Neural cell (in vitro differentiated cells): ENCODE results near the gene GZF1. TPM values are rescaled to one million over a fixed set of nuclear protein-coding genes. Genes with fewer than 3 reads are reported as not detected.

Experiments
- H2AFZ ChIP-seq: fragments of 200-600, 300-800 bp; sonication (generic), shearing (Covaris generic); 2 replicates; pipeline ENCODE4 v1.6.0; 2014; ENCODE audit warnings: low read depth, mild to moderate bottlenecking, antibody characterized with exemption, low read length, moderate library complexity
- H3F3A ChIP-seq: fragments of 200-600 bp; shearing (Covaris generic); 2 replicates; pipeline ENCODE4 v1.6.1; 2016; ENCODE audit warnings: mild to moderate bottlenecking, moderate library complexity, mixed read lengths, antibody characterized with exemption, low read length; ENCODE audit not compliant: insufficient read depth, poor library complexity, severe bottlenecking
- H3K27ac ChIP-seq: fragments of 200-600, 300-800 bp; sonication (generic), shearing (Covaris generic); 2 replicates; pipeline ENCODE4 v1.5.1; 2014; ENCODE audit warnings: mild to moderate bottlenecking, low read length, moderate library complexity
- H3K27me3 ChIP-seq: fragments of 300-800, 200-600 bp; sonication (generic), shearing (Covaris generic); 2 replicates; pipeline ENCODE4 v1.6.0; 2014; ENCODE audit warnings: mild to moderate bottlenecking, low read depth, low read length, moderate library complexity; ENCODE audit not compliant: insufficient read depth
- H3K36me3 ChIP-seq: fragments of 300-800, 200-600 bp; sonication (generic), shearing (Covaris generic); 2 replicates; pipeline ENCODE4 v1.5.1; 2014; ENCODE audit warnings: mild to moderate bottlenecking, antibody characterized with exemption, low read length, moderate library complexity; ENCODE audit not compliant: insufficient read depth
- H3K4me2 ChIP-seq: fragments of 300-800, 200-600 bp; sonication (generic), shearing (Covaris generic); 2 replicates; pipeline ENCODE4 v1.6.0; 2014; ENCODE audit warnings: mild to moderate bottlenecking, low read length
- H3K4me3 ChIP-seq: fragments of 300-800, 200-600 bp; sonication (generic), shearing (Covaris generic); 2 replicates; pipeline ENCODE4 v1.5.1; 2014; ENCODE audit warnings: mild to moderate bottlenecking, low read length, moderate library complexity
- H3K79me2 ChIP-seq: fragments of 200-600 bp; shearing (Covaris generic); replicated peaks from 2 replicates; pipeline ENCODE4 v1.6.0; 2014; ENCODE audit warnings: mild to moderate bottlenecking, low read length, moderate library complexity; ENCODE audit not compliant: insufficient read depth
- H3K9ac ChIP-seq: fragments of 300-800, 200-600 bp; sonication (generic), shearing (Covaris generic); 2 replicates; pipeline ENCODE4 v1.6.1; 2016; ENCODE audit warnings: mild to moderate bottlenecking, low read length, mixed read lengths
- H3K9me2 ChIP-seq: fragments of 200-600 bp; shearing (Covaris generic); 2 replicates; pipeline ENCODE4 v1.6.1; 2016; ENCODE audit warnings: mild to moderate bottlenecking, low read length, mixed read lengths; ENCODE audit not compliant: insufficient read depth
- H3K9me3 ChIP-seq: fragments of 200-600, 300-800 bp; sonication (generic), shearing (Covaris generic); 2 replicates; pipeline ENCODE4 v1.6.1; 2016; ENCODE audit warnings: mild to moderate bottlenecking, mixed run types, low read length, moderate library complexity, mixed read lengths
- H4K20me1 ChIP-seq: fragments of 200-600 bp; shearing (Covaris generic); 2 replicates; pipeline ENCODE4 v1.6.1; 2016; ENCODE audit warnings: mild to moderate bottlenecking, mixed run types; ENCODE audit not compliant: insufficient read depth
- EP300 ChIP-seq: fragments of 450-650 bp; conservative IDR thresholded peaks from 2 replicates; pipeline ENCODE4 v1.6.1; 2014; ENCODE audit warnings: antibody characterized with exemption, mild to moderate bottlenecking, moderate library complexity; ENCODE audit not compliant: poor library complexity, severe bottlenecking
- EZH2 ChIP-seq: fragments of 200-600, 300-800 bp; shearing (Covaris generic), sonication (generic); IDR thresholded peaks from 2 replicates; pipeline ENCODE4 v1.6.1; 2014; ENCODE audit warnings: antibody characterized with exemption, low read length, borderline replicate concordance, mild to moderate bottlenecking; ENCODE audit not compliant: insufficient read depth, poor library complexity, severe bottlenecking
- MXI1 ChIP-seq: fragments of 450-650 bp; conservative IDR thresholded peaks from 2 replicates; pipeline ENCODE4 v1.6.1; 2014; ENCODE audit warnings: antibody characterized with exemption, mild to moderate bottlenecking; ENCODE audit not compliant: poor library complexity, severe bottlenecking
- POLR2AphosphoS5 ChIP-seq: IDR thresholded peaks from 2 replicates; pipeline ENCODE4 v1.6.1; 2012
- RAD21 ChIP-seq: fragments of 450-650 bp; conservative IDR thresholded peaks from 2 replicates; pipeline ENCODE4 v1.6.1; 2014; ENCODE audit warnings: antibody characterized with exemption, mild to moderate bottlenecking, moderate library complexity
- SMC3 ChIP-seq: fragments of 450-650 bp; conservative IDR thresholded peaks from 2 replicates; pipeline ENCODE4 v1.6.1; 2014; ENCODE audit warnings: antibody characterized with exemption, mild to moderate bottlenecking, moderate library complexity; ENCODE audit not compliant: poor library complexity
- TAF1 ChIP-seq: IDR thresholded peaks from 2 replicates; pipeline ENCODE4 v1.6.1; 2012; ENCODE audit warnings: low read depth
- polyA plus RNA-seq: library from polyadenylated mRNA; depleted of rRNA; stranded (reverse); fragments of >200 nt; gene quantifications from 2 replicates; pipeline ENCODE4 v1.2.3, GENCODE V29; 2014
- TF ChIP-seq, protein P1 (sequence below): fragments of 450-650 bp; IDR thresholded peaks from 2 replicates; pipeline ENCODE4 v1.5.1; 2014; ENCODE audit warnings: antibody characterized with exemption, mild to moderate bottlenecking, moderate library complexity; ENCODE audit not compliant: poor library complexity, severe bottlenecking
- TF ChIP-seq, protein P2 (sequence below): IDR thresholded peaks from 2 replicates; pipeline ENCODE4 v1.6.1; 2012; ENCODE audit warnings: borderline replicate concordance

The GZF1 gene
- polyA plus RNA-seq, 1 donor from 2014 or later = 13.8 TPM

DNA sequence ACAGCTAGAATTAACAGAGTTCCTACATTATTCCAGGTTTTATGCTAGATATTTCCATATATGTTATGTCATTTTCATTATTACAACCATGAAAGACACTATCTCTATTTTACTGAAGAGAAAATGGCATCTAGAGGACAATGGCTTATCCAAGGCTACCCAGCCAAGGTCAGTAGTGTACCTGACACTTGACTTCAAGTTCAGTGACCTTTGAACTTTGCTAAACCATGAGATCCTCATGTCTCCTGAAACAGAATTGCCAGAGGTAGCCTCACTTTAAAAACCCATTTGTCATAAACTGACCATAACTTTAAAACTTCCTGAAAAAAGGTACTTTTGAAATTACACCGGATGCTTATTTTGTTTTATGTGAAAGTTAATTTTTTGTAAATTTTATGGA is 44.9 kb downstream of the GZF1 start:
- Histone ChIP-seq H3F3A (no peaks in the 10 kb centered on the region), H3K4me2 (no peak overlapping the region), H3K27me3 (no peaks in the 10 kb centered on the region), H3K9ac (no peak overlapping the region), H3K4me3 (no peak overlapping the region), H3K9me3 (no peaks in the 10 kb centered on the region), H3K9me2 (no peaks in the 10 kb centered on the region), H3K27ac (no peak overlapping the region), H3K79me2 (peaks cover 22% of the 10 kb centered on the region), H2AFZ (no peak overlapping the region), H4K20me1 (no peaks in the 10 kb centered on the region), H3K36me3 (no peaks in the 10 kb centered on the region)
- no peak for TF ChIP-seq TAF1
- TF ChIP-seq, protein P1, sequence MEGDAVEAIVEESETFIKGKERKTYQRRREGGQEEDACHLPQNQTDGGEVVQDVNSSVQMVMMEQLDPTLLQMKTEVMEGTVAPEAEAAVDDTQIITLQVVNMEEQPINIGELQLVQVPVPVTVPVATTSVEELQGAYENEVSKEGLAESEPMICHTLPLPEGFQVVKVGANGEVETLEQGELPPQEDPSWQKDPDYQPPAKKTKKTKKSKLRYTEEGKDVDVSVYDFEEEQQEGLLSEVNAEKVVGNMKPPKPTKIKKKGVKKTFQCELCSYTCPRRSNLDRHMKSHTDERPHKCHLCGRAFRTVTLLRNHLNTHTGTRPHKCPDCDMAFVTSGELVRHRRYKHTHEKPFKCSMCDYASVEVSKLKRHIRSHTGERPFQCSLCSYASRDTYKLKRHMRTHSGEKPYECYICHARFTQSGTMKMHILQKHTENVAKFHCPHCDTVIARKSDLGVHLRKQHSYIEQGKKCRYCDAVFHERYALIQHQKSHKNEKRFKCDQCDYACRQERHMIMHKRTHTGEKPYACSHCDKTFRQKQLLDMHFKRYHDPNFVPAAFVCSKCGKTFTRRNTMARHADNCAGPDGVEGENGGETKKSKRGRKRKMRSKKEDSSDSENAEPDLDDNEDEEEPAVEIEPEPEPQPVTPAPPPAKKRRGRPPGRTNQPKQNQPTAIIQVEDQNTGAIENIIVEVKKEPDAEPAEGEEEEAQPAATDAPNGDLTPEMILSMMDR = no peak
- TF ChIP-seq EZH2 = no peak
- TF ChIP-seq, protein P2, sequence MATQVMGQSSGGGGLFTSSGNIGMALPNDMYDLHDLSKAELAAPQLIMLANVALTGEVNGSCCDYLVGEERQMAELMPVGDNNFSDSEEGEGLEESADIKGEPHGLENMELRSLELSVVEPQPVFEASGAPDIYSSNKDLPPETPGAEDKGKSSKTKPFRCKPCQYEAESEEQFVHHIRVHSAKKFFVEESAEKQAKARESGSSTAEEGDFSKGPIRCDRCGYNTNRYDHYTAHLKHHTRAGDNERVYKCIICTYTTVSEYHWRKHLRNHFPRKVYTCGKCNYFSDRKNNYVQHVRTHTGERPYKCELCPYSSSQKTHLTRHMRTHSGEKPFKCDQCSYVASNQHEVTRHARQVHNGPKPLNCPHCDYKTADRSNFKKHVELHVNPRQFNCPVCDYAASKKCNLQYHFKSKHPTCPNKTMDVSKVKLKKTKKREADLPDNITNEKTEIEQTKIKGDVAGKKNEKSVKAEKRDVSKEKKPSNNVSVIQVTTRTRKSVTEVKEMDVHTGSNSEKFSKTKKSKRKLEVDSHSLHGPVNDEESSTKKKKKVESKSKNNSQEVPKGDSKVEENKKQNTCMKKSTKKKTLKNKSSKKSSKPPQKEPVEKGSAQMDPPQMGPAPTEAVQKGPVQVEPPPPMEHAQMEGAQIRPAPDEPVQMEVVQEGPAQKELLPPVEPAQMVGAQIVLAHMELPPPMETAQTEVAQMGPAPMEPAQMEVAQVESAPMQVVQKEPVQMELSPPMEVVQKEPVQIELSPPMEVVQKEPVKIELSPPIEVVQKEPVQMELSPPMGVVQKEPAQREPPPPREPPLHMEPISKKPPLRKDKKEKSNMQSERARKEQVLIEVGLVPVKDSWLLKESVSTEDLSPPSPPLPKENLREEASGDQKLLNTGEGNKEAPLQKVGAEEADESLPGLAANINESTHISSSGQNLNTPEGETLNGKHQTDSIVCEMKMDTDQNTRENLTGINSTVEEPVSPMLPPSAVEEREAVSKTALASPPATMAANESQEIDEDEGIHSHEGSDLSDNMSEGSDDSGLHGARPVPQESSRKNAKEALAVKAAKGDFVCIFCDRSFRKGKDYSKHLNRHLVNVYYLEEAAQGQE = no peak
- TF ChIP-seq EP300 = no peak
- TF ChIP-seq SMC3 = no peak
- no peak for TF ChIP-seq POLR2AphosphoS5
- no peak for TF ChIP-seq MXI1
- TF ChIP-seq RAD21 = no peak

DNA sequence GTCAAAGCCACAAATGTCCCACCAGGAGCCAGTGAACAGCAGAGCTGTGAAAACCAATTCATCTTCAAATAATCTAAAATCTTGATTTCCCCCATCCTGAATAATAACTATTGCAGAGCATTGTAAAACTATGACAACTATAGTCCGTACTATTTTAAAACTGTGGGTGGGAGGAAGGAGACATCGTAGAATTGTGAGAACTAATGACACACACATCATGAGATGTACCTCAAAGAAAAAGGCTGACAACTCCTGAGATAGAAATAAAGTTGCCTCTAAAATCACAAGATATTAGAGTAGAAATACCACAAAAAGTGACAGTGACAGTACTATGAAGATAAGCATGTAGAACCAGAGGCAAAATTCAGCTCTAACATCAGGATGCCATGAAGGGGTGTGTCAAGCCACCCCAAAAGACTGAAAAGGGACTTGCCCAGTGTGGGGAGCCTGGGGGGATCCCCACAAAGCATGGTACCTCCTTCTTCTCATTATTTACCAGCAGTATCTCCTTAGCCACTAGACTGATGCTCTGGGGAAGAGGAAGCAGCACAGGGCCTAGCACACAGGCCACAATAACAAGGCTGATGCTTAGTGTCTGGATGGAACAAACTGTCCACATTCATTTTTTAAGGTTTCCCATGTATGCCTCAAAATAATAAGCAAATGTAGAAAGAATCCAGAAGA is 45.9 kb downstream of the GZF1 start:
- Histone ChIP-seq H3K4me3 (no peak overlapping the region), H3K4me2 (no peak overlapping the region), H2AFZ (no peak overlapping the region), H3K36me3 (no peaks in the 10 kb centered on the region), H3F3A (no peaks in the 10 kb centered on the region), H3K79me2 (peaks cover 22% of the 10 kb centered on the region), H3K9ac (no peak overlapping the region), H3K27ac (no peak overlapping the region), H3K9me3 (no peaks in the 10 kb centered on the region), H3K27me3 (no peaks in the 10 kb centered on the region), H4K20me1 (no peaks in the 10 kb centered on the region), H3K9me2 (no peaks in the 10 kb centered on the region)
- TF ChIP-seq EZH2 (no peak), SMC3 (no peak), POLR2AphosphoS5 (no peak)
- TF ChIP-seq, protein P2 = no peak
- TF ChIP-seq, protein P1 = no peak
